ENCODE measurements around the gene MACF1.

The MACF1 gene

GRCh38 chr1:39337067-39337466, 132.6 kb downstream of the MACF1 start:
- H3K36me3 ChIP-seq (ENCODE audit: control insufficient read depth in 4 of 4, insufficient read depth in 4 of 4, low read length in 3 of 4): peaks cover 40 to 92% (median 72%) of the 10 kb centered on the region in 4 experiments

GRCh38 chr1:39342776-39343175, 138.3 kb downstream of the MACF1 start:
- WGBS (ENCODE audit: insufficient coverage): 93% methylated on average over 3 of the region's 3 CpGs
- H3K9me3 ChIP-seq (ENCODE audit: control extremely low read depth in 1 of 5, control insufficient read depth in 4 of 5, insufficient read depth in 2 of 5, low read depth in 1 of 5, low read length in 4 of 5): no peaks in the 10 kb centered on the region
- DNase-seq: no peak
- POLR2A ChIA-PET: no interaction called here
- H3K27me3 ChIP-seq (replicated peaks in 2 of 5; ENCODE audit: control insufficient read depth in 4 of 5, insufficient read depth in 5 of 5, low read length in 4 of 5): no peaks in the 10 kb centered on the region
- H3K36me3 ChIP-seq (ENCODE audit: control insufficient read depth in 4 of 4, insufficient read depth in 4 of 4, low read length in 3 of 4): peaks cover 36 to 84% (median 58%) of the 10 kb centered on the region in 4 experiments
- CTCF ChIA-PET: no interaction called here
- H3K4me3 ChIP-seq (ENCODE audit: control insufficient read depth in 1 of 7, extremely low read depth in 1 of 7, insufficient read depth in 4 of 7, low read depth in 2 of 7, low read length in 6 of 7): no peak overlapping the region
- H3K27ac ChIP-seq (ENCODE audit: insufficient read depth in 1 of 2, low read depth in 1 of 2, low read length in 2 of 2, poor library complexity in 1 of 2, severe bottlenecking in 2 of 2): no peak overlapping the region
- H3K4me1 ChIP-seq (ENCODE audit: control extremely low read depth in 1 of 4, control insufficient read depth in 4 of 4, insufficient read depth in 4 of 4, low read length in 3 of 4): no peaks in the 10 kb centered on the region

More at GRCh38 chr1:39337067-39337466, 132.6 kb downstream of the MACF1 start:
- no peaks in the 10 kb centered on the region for H3K4me1 ChIP-seq (ENCODE audit: control extremely low read depth in 1 of 4, control insufficient read depth in 4 of 4, insufficient read depth in 4 of 4, low read length in 3 of 4)
- POLR2A ChIA-PET: no interaction called here
- no peak overlapping the region for H3K27ac ChIP-seq (ENCODE audit: insufficient read depth in 1 of 2, low read depth in 1 of 2, low read length in 2 of 2, poor library complexity in 1 of 2, severe bottlenecking in 2 of 2)
- DNase-seq: no peak
- CTCF ChIA-PET: interaction anchor here (0.9 to 1.1 kb wide), 4 partner anchors 9 to 27 kb away, joined by 3 to 4 read pairs (median 3); no protein-coding TSS in a partner anchor
- H3K9me3 ChIP-seq (ENCODE audit: control extremely low read depth in 1 of 5, control insufficient read depth in 4 of 5, insufficient read depth in 2 of 5, low read depth in 1 of 5, low read length in 4 of 5): no peaks in the 10 kb centered on the region
- no peak overlapping the region for H3K4me3 ChIP-seq (ENCODE audit: control insufficient read depth in 1 of 7, extremely low read depth in 1 of 7, insufficient read depth in 4 of 7, low read depth in 2 of 7, low read length in 6 of 7)
- no peaks in the 10 kb centered on the region for H3K27me3 ChIP-seq (replicated peaks in 2 of 5; ENCODE audit: control insufficient read depth in 4 of 5, insufficient read depth in 5 of 5, low read length in 4 of 5)
- WGBS (ENCODE audit: insufficient coverage): 97% methylated on average over 3 of the region's 3 CpGs

GRCh38 chr1:39344394-39345154, 140.1 kb downstream of the MACF1 start:
- Histone ChIP-seq H3K4me3 (ENCODE audit: control insufficient read depth in 1 of 7, extremely low read depth in 1 of 7, insufficient read depth in 4 of 7, low read depth in 2 of 7, low read length in 6 of 7) (no peak overlapping the region), H3K4me1 (ENCODE audit: control extremely low read depth in 1 of 4, control insufficient read depth in 4 of 4, insufficient read depth in 4 of 4, low read length in 3 of 4) (no peaks in the 10 kb centered on the region), H3K27ac (ENCODE audit: insufficient read depth in 1 of 2, low read depth in 1 of 2, low read length in 2 of 2, poor library complexity in 1 of 2, severe bottlenecking in 2 of 2) (no peak overlapping the region), H3K27me3 (replicated peaks in 2 of 5; ENCODE audit: control insufficient read depth in 4 of 5, insufficient read depth in 5 of 5, low read length in 4 of 5) (no peaks in the 10 kb centered on the region), H3K9me3 (ENCODE audit: control extremely low read depth in 1 of 5, control insufficient read depth in 4 of 5, insufficient read depth in 2 of 5, low read depth in 1 of 5, low read length in 4 of 5) (no peaks in the 10 kb centered on the region), H3K36me3 (ENCODE audit: control insufficient read depth in 4 of 4, insufficient read depth in 4 of 4, low read length in 3 of 4) (peaks cover 32 to 85% (median 62%) of the 10 kb centered on the region in 4 experiments)
- peak in 2 of 3 donors; percentile 7 to 14 for DNase-seq
- ChIA-PET POLR2A (no interaction called here), CTCF (no interaction called here)
- WGBS (ENCODE audit: insufficient coverage): 80% methylated on average over 12 of the region's 12 CpGs

- CTCF ChIA-PET: interaction anchor here (0.6 to 1.3 kb wide), 3 partner anchors 12 to 306 kb away, joined by 3 read pairs; no protein-coding TSS in a partner anchor
- 45% methylated on average over 2 of the region's 2 CpGs for WGBS (ENCODE audit: insufficient coverage)
- POLR2A ChIA-PET: no interaction called here
These were observed 142.4 kb downstream of the MACF1 start for GRCh38 chr1:39346872-39347271.

GRCh38 chr1:39348278-39348677, 143.8 kb downstream of the MACF1 start:
- no peak for DNase-seq
- CTCF ChIA-PET: no interaction called here
- Histone ChIP-seq H3K4me3 (ENCODE audit: control insufficient read depth in 1 of 7, extremely low read depth in 1 of 7, insufficient read depth in 4 of 7, low read depth in 2 of 7, low read length in 6 of 7) (no peak overlapping the region), H3K36me3 (ENCODE audit: control insufficient read depth in 4 of 4, insufficient read depth in 4 of 4, low read length in 3 of 4) (peaks cover 33 to 87% (median 64%) of the 10 kb centered on the region in 4 experiments), H3K27ac (ENCODE audit: insufficient read depth in 1 of 2, low read depth in 1 of 2, low read length in 2 of 2, poor library complexity in 1 of 2, severe bottlenecking in 2 of 2) (no peak overlapping the region), H3K4me1 (ENCODE audit: control extremely low read depth in 1 of 4, control insufficient read depth in 4 of 4, insufficient read depth in 4 of 4, low read length in 3 of 4) (no peaks in the 10 kb centered on the region), H3K27me3 (replicated peaks in 2 of 5; ENCODE audit: control insufficient read depth in 4 of 5, insufficient read depth in 5 of 5, low read length in 4 of 5) (no peaks in the 10 kb centered on the region), H3K9me3 (ENCODE audit: control extremely low read depth in 1 of 5, control insufficient read depth in 4 of 5, insufficient read depth in 2 of 5, low read depth in 1 of 5, low read length in 4 of 5) (no peaks in the 10 kb centered on the region)
- WGBS (ENCODE audit: insufficient coverage): no CpG with 5 or more reads among the region's 1 CpG
- POLR2A ChIA-PET: no interaction called here

More at GRCh38 chr1:39346872-39347271, 142.4 kb downstream of the MACF1 start:
- no peak for DNase-seq
- Histone ChIP-seq H3K27me3 (replicated peaks in 2 of 5; ENCODE audit: control insufficient read depth in 4 of 5, insufficient read depth in 5 of 5, low read length in 4 of 5) (no peaks in the 10 kb centered on the region), H3K36me3 (ENCODE audit: control insufficient read depth in 4 of 4, insufficient read depth in 4 of 4, low read length in 3 of 4) (peaks cover 30 to 87% (median 66%) of the 10 kb centered on the region in 4 experiments), H3K4me1 (ENCODE audit: control extremely low read depth in 1 of 4, control insufficient read depth in 4 of 4, insufficient read depth in 4 of 4, low read length in 3 of 4) (no peaks in the 10 kb centered on the region), H3K9me3 (ENCODE audit: control extremely low read depth in 1 of 5, control insufficient read depth in 4 of 5, insufficient read depth in 2 of 5, low read depth in 1 of 5, low read length in 4 of 5) (no peaks in the 10 kb centered on the region), H3K27ac (ENCODE audit: insufficient read depth in 1 of 2, low read depth in 1 of 2, low read length in 2 of 2, poor library complexity in 1 of 2, severe bottlenecking in 2 of 2) (no peak overlapping the region), H3K4me3 (ENCODE audit: control insufficient read depth in 1 of 7, extremely low read depth in 1 of 7, insufficient read depth in 4 of 7, low read depth in 2 of 7, low read length in 6 of 7) (no peak overlapping the region)

- H3K27me3 ChIP-seq (replicated peaks in 2 of 5; ENCODE audit: control insufficient read depth in 4 of 5, insufficient read depth in 5 of 5, low read length in 4 of 5): no peaks in the 10 kb centered on the region
- ChIA-PET CTCF (interaction anchor here (1.4 kb wide), 1 partner anchor 96 kb away, joined by 4 read pairs; no protein-coding TSS in a partner anchor), POLR2A (no interaction called here)
- H3K9me3 ChIP-seq (ENCODE audit: control extremely low read depth in 1 of 5, control insufficient read depth in 4 of 5, insufficient read depth in 2 of 5, low read depth in 1 of 5, low read length in 4 of 5): no peaks in the 10 kb centered on the region
- H3K4me3 ChIP-seq (ENCODE audit: control insufficient read depth in 1 of 7, extremely low read depth in 1 of 7, insufficient read depth in 4 of 7, low read depth in 2 of 7, low read length in 6 of 7): no peak overlapping the region
- no peaks in the 10 kb centered on the region for H3K4me1 ChIP-seq (ENCODE audit: control extremely low read depth in 1 of 4, control insufficient read depth in 4 of 4, insufficient read depth in 4 of 4, low read length in 3 of 4)
- no peak for DNase-seq
- 100% methylated on average over 3 of the region's 3 CpGs for WGBS (ENCODE audit: insufficient coverage)
- H3K27ac ChIP-seq (ENCODE audit: insufficient read depth in 1 of 2, low read depth in 1 of 2, low read length in 2 of 2, poor library complexity in 1 of 2, severe bottlenecking in 2 of 2): no peak overlapping the region
- peaks cover 40 to 96% (median 75%) of the 10 kb centered on the region in 4 experiments for H3K36me3 ChIP-seq (ENCODE audit: control insufficient read depth in 4 of 4, insufficient read depth in 4 of 4, low read length in 3 of 4)
These were observed 148.4 kb downstream of the MACF1 start for GRCh38 chr1:39352881-39353280.

- peaks cover 48 to 96% (median 72%) of the 10 kb centered on the region in 4 experiments for H3K36me3 ChIP-seq (ENCODE audit: control insufficient read depth in 4 of 4, insufficient read depth in 4 of 4, low read length in 3 of 4)
- H3K4me3 ChIP-seq (ENCODE audit: control insufficient read depth in 1 of 7, extremely low read depth in 1 of 7, insufficient read depth in 4 of 7, low read depth in 2 of 7, low read length in 6 of 7): no peak overlapping the region
- POLR2A ChIA-PET: interaction anchor here (0.6 kb wide), 1 partner anchor 79 kb away, joined by 3 read pairs; no protein-coding TSS in a partner anchor
- 80% methylated on average over 1 of the region's 3 CpGs for WGBS (ENCODE audit: insufficient coverage)
- H3K27me3 ChIP-seq (replicated peaks in 2 of 5; ENCODE audit: control insufficient read depth in 4 of 5, insufficient read depth in 5 of 5, low read length in 4 of 5): no peaks in the 10 kb centered on the region
- H3K9me3 ChIP-seq (ENCODE audit: control extremely low read depth in 1 of 5, control insufficient read depth in 4 of 5, insufficient read depth in 2 of 5, low read depth in 1 of 5, low read length in 4 of 5): no peaks in the 10 kb centered on the region
- H3K4me1 ChIP-seq (ENCODE audit: control extremely low read depth in 1 of 4, control insufficient read depth in 4 of 4, insufficient read depth in 4 of 4, low read length in 3 of 4): no peaks in the 10 kb centered on the region
- no peak overlapping the region for H3K27ac ChIP-seq (ENCODE audit: insufficient read depth in 1 of 2, low read depth in 1 of 2, low read length in 2 of 2, poor library complexity in 1 of 2, severe bottlenecking in 2 of 2)
- CTCF ChIA-PET: interaction anchor here (1.0 to 1.6 kb wide), 5 partner anchors 17 to 86 kb away, joined by 3 to 5 read pairs (median 3); no protein-coding TSS in a partner anchor
- peak; percentile 22 to 48 (median 27) for DNase-seq
These were observed 150.1 kb downstream of the MACF1 start for GRCh38 chr1:39354572-39354971.
